GM19351 (cell line): ENCODE measurements around the gene ZNF664.

ENCODE experiments used
- ATAC-seq: cut with Tn5 transposase; IDR thresholded peaks from one replicate; pipeline ENCODE4 v1.9.1; 2021; ENCODE audit warnings: mild to moderate bottlenecking, moderate library complexity; ENCODE audit not compliant: unreplicated experiment

The ZNF664 gene

GRCh38 chr12:123972457-123973401 is at the start of gene ZNF664, which contains the start of gene CCDC92:
TSS of gene ZNF664 (plus strand) at chr12:123973215. CDS start at chr12:124012145, 38,930 bp downstream.
TSS of gene CCDC92 (minus strand) at chr12:123972831. CDS start at chr12:123944305, 28,526 bp downstream.
- ATAC-seq, result peak; percentile 77

GRCh38 chr12:123923927-123924326 is 49.1 kb upstream of the ZNF664 start:
- ATAC-seq, result no peak

- ATAC-seq, result no peak
These were observed 48.5 kb upstream of the ZNF664 start for GRCh38 chr12:123924539-123924938.

GRCh38 chr12:123928274-123928865 is 44.6 kb upstream of the ZNF664 start:
- no peak for ATAC-seq

- ATAC-seq, result no peak
These were observed 44.1 kb upstream of the ZNF664 start for GRCh38 chr12:123928897-123929296.

GRCh38 chr12:123929946-123930583 is 43.0 kb upstream of the ZNF664 start:
- ATAC-seq, result no peak

- no peak for ATAC-seq
These were observed 41.2 kb upstream of the ZNF664 start for GRCh38 chr12:123931686-123932321.

- no peak for ATAC-seq
These were observed 39.8 kb upstream of the ZNF664 start for GRCh38 chr12:123933214-123933613.

- ATAC-seq, result no peak
These were observed 38.9 kb upstream of the ZNF664 start for GRCh38 chr12:123934016-123934620.

GRCh38 chr12:123934829-123935228 is 38.2 kb upstream of the ZNF664 start:
- no peak for ATAC-seq

- no peak for ATAC-seq
These were observed 37.1 kb upstream of the ZNF664 start for GRCh38 chr12:123935956-123936355.

- no peak for ATAC-seq
These were observed 36.5 kb upstream of the ZNF664 start for GRCh38 chr12:123936471-123936870.

GRCh38 chr12:123936956-123937706 is 35.9 kb upstream of the ZNF664 start:
- no peak for ATAC-seq

- ATAC-seq, result no peak
These were observed 35.1 kb upstream of the ZNF664 start for GRCh38 chr12:123937707-123938591.

GRCh38 chr12:123938679-123939480 is 34.1 kb upstream of the ZNF664 start:
- ATAC-seq, result no peak

GRCh38 chr12:123939716-123940626 is 33.0 kb upstream of the ZNF664 start:
- ATAC-seq, result no peak

- ATAC-seq, result no peak
These were observed 32.4 kb upstream of the ZNF664 start for GRCh38 chr12:123940627-123940966.
